T47D (cell line): Measurements from ENCODE around the gene SLC11A2.
"Not testable (repeated sequence)": the region's sequence is repeated elsewhere in the genome, so short reads cannot be mapped to it uniquely, and the experiment has no call there.

Experiments
- DNase-seq, 2 experiments: peaks; one replicate each; pipeline versions ENCODE4 v3.0.0 to v3.0.0-alpha.2; 2011 to 2012; ENCODE audit warnings: low read depth in 1 of 2, low spot score in 1 of 2
- JUND ChIP-seq: IDR thresholded peaks from 2 replicates; pipeline ENCODE4 v1.6.1; 2012; ENCODE audit warnings: low read depth
- in situ Hi-C: cut with HindIII; loops from 2 replicates; pipeline ENCODE4 v1.10.0; 2016; ENCODE audit warnings: low sequenced_read_pairs, low pct_unique_long_range_greater_than_20kb

The SLC11A2 gene

DNA sequence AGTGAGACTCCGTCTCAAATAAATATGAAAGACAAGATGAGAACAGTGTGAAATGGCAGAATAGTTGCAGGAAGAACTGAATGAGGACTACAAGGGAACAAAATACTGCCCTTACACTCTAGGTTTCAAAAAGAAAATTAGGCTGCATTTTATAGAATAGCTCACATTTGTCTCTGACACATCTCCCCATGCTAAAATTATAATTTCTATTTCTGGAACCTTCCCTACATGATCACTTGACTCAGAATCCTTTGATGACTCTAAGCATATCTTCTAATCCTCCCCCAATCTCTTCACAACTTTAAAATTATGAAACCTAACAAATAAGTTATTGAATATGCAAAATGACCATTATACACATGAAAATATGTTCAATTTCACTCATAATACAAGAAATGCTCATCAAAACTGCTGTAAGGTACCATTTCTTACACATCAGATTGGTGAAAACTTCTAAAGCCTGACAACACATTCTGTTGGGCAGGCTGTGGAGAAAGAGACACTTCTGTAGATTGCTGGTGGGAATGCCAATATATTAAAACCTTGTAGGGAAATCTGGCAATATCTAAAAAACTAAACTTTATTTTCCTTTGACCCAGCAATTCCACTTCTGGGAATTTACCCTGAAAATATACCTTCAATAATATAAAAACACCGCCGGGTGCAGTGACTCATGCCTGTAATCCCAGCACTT, 78.1 kb downstream of the SLC11A2 start:
- in situ Hi-C loops: no loop called here
- no peak for TF ChIP-seq JUND
- DNase-seq: no peak

DNA sequence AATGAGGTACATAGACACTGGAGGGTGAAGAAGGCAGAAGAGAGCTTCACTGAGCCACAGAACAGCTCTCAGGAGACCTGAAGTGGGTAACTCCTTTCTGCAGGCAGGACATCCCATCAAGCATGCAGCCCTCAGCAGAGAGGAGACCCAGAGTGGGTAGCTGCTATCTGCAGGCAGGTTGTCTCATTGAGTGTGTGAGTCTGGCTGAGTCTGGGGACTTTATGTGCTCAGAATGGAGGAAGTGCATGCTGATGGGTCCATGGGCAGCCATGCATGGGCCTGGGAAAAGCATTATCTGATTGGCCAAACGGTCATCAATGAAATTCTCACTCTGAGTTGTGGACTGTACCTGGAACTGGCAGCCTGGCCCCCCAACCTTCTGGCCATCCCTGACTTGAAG, 88.5 kb downstream of the SLC11A2 start:
- TF ChIP-seq JUND: no peak
- in situ Hi-C loops: no loop called here
- no peak for DNase-seq

DNA sequence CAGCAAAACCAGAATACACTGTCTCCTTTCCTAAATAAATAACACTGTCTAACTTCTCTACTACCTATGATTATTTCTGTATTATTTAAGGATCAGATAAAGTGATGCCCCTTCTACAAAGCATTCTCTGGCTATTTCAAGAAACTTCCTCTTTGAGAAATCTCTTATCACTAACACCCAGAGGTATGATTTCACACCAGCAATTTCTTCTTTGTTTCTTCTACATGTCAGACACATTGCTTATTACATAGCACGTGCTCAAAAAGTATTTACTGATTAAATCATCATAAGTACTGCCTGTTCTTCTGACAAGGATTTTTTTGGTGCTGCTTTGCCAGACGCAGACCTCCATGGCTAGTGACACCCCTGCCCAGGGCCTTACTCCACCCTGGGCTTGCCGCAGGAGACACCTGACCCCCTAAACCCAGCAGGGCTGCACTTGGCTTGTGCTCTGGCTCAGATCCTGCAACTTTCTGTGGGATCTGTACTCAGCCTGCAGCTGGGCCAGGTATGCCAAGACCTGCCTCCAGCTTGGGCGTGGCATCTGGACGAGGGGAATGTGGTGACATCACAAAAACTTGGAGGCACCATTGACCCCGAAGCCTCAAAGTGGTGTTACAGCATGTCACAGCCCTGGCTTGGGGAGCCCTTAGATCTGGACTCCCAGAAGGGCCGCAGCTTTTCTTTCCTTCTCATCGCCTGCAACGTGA, 89.2 kb downstream of the SLC11A2 start:
- in situ Hi-C loops: no loop called here
- TF ChIP-seq JUND: no peak
- no peak for DNase-seq

DNA sequence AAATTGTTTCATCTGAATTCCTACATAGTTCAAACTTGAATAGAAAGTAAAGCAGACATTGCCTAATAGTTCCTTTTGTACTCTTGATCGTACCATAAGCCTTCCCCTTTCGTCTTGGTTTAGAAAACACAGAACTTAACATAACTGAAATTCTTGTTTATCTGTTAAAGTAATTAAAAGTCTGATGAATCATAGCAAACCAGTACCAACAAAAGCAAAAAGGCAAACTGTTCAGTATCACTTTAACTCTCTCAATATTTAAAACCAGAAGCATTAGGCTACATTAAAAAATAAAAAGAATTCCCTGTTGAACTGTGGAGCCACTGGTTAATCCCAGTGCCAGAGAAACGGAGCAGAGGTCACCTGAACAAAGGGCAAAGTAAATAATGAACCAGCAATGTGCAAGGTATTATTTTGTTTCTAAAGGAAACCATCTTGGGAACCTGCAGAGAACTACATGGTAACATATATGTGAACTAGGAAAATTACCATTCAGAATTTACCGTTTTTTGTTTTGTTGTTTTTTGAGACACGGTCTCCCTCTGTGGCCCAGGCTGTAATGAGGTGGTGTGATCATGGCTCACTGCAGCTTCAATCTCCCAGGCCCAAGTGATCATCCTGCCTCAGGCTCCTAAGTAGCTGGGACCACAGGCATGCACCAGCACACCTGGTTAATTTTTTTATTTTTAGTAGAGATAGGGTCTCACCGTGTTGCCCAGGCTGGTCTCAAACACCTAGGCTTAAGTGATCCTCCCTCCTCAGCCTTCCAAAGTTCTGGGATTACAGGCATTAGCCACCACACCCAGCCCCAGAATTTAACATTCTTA, 91.0 kb downstream of the SLC11A2 start:
- no peak for DNase-seq
- no peak for TF ChIP-seq JUND
- in situ Hi-C loops: no loop called here

DNA sequence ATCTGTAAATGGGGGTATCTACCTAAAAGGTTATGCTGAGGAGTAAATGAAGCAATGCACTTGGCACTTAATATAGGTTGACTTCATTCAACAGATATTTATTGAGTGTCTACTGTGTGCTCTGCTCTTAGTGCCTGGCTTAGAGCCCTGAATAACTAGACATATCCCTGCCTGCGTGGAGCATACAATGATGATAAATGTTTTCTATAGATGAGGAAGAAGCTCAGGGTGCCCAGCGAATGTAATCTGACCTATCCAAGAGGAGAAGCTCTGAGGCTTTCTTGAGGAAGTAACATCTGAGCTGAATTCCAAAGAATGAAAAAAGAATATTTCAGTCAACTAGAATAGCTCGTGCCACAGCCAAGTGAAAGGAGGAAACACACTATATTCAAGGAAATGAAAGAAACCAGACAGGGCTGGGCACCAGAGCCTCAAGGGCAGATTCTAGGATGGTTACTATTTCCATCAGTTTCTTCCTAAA, 91.8 kb downstream of the SLC11A2 start:
- no peak for DNase-seq
- no peak for TF ChIP-seq JUND
- in situ Hi-C loops: no loop called here

DNA sequence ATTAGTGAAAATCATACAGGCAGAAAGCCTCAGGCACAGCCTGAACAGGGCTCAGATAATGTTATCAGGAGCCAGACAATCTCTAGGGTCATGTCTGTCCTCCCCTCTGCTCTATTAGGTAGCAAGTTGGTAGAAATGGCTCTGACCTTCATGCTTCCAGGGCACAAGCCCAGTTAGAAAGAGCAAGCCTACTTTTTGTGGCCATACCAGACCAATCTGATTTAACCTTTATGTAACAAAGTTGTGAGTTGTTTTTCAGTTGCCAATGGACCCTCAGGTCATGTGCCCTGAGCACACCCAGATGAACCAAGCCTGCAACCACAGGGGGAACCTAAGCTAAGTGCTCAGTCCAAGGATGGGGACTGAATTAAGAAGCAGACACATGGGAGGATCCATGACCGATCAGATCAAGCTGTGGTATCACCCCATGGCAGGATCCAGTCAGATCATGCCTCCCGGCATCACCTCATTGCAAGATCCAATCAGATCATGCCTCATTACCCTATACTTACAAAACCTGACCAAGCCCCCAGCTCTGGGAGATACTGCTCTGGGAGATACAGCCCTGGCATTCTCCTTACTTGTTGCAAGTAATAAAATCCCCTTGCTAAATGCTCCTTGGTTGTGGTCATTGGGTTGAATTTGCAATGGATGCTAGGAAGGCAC, 92.6 kb downstream of the SLC11A2 start:
- in situ Hi-C loops: no loop called here
- DNase-seq: no peak
- no peak for TF ChIP-seq JUND

DNA sequence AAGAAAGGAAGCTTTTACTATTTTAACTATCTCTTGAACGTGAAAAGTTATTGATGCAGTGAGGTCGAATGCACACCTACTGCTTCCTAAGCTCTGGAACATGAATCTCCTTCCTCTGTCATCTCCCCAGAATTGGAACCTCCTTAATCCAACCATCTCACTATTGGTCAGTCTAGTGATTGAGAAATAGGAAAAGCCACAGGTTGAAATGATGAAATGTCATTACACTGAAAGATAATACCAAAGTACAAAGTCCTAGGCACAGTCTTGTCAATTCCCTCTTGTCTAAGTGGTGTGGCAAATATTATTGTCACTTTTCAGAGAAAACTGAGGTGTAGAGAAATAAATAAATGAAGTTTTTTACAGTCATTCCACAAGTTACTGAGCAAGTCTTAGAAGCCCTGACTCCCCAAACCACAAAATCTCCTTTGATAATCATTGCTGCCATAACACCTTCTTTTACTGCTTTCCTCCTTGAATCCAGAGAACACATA, 93.3 kb downstream of the SLC11A2 start:
- in situ Hi-C loops: no loop called here
- no peak for DNase-seq
- TF ChIP-seq JUND: no peak

DNA sequence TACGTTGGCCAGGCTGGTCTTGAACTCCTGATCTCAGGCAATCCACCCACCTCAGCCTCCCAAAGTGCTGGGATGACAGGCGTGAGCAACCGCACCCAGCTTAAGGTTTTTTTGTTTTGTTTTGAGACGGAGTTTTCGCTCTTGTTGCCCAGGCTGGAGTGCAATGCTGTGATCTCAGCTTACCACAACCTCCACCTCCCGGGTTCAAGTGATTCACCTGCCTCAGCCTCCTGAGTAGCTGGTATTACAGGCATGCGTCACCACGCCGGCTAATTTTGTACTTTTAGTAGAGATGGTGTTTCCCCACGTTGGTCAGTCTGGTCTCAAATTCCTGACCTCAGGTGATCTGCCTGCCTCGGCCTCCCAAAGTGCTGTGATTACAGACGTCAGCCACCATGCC, 95.7 kb downstream of the SLC11A2 start:
- DNase-seq, in situ Hi-C loops: not testable (repeated sequence)

DNA sequence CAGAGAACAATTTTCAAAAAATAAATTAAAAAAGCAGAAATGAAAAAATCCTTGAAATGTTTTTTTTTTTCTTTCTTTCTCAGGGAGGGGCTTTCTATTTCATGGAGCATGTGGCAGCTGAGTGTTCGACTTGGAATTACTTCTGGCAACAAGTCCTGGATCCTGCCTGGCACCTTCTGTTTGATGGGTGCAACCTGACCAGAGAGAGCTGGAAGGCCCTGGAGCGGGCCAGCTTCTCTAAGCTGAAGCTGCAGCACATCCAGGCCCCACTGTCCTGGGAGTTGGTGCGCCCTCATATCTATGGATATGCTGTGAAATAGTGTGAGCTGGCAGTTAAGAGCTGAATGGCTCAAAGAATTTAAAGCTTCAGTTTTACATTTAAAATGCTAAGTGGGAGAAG, 96.4 kb downstream of the SLC11A2 start:
- DNase-seq: no peak
- in situ Hi-C loops: no loop called here

More for the DNA sequence above, 96.4 kb downstream of the SLC11A2 start:
- no peak for TF ChIP-seq JUND
